HG02870 (cell line): ENCODE data around the gene CST9.
"Not testable (repeated sequence)": the region's sequence is repeated elsewhere in the genome, so short reads cannot be mapped to it uniquely, and the experiment has no call there.

Experiments
- ATAC-seq: cut with Tn5 transposase; IDR thresholded peaks from one replicate; pipeline ENCODE4 v1.9.1; 2021; ENCODE audit warnings: mild to moderate bottlenecking, moderate library complexity; ENCODE audit not compliant: unreplicated experiment

The CST9 gene

GRCh38 chr20:23637282-23638221 lies 31.8 kb upstream of the CST9 start, which contains the start of gene CST3:
Gene CST3 (minus strand): TSS chr20:23637955. CDS start chr20:23637862, 93 bp downstream.
- peak; percentile 56 for ATAC-seq

- ATAC-seq = no peak
Observed at GRCh38 chr20:23636908-23637281, 31.2 kb upstream of the CST9 start.

- no peak for ATAC-seq
Observed at GRCh38 chr20:23636182-23636907, 30.6 kb upstream of the CST9 start.

GRCh38 chr20:23635768-23636090 lies 30.0 kb upstream of the CST9 start:
- ATAC-seq = not testable (repeated sequence)

GRCh38 chr20:23634985-23635767 lies 29.5 kb upstream of the CST9 start:
- no peak for ATAC-seq

- no peak for ATAC-seq
Observed at GRCh38 chr20:23634044-23634801, 28.5 kb upstream of the CST9 start.

GRCh38 chr20:23632711-23633573 lies 27.2 kb upstream of the CST9 start:
- no peak for ATAC-seq

GRCh38 chr20:23631981-23632710 lies 26.4 kb upstream of the CST9 start:
- ATAC-seq = no peak

- no peak for ATAC-seq
Observed at GRCh38 chr20:23631226-23631822, 25.6 kb upstream of the CST9 start.

- no peak for ATAC-seq
Observed at GRCh38 chr20:23630392-23630849, 24.7 kb upstream of the CST9 start.

- ATAC-seq = no peak
Observed at GRCh38 chr20:23629542-23630391, 24.1 kb upstream of the CST9 start.

GRCh38 chr20:23629017-23629541 lies 23.4 kb upstream of the CST9 start:
- ATAC-seq = no peak

GRCh38 chr20:23628402-23629016 lies 22.8 kb upstream of the CST9 start:
- ATAC-seq = no peak

GRCh38 chr20:23627501-23627900 lies 21.8 kb upstream of the CST9 start:
- no peak for ATAC-seq

GRCh38 chr20:23626040-23626620 lies 20.4 kb upstream of the CST9 start:
- no peak for ATAC-seq

- peak; percentile 89 for ATAC-seq
Observed at GRCh38 chr20:23625236-23625964, 19.7 kb upstream of the CST9 start.
